GM18526 (cell line): Measurements from ENCODE around the gene EFL1.

Source experiments
- POLR2A ChIP-seq: IDR thresholded peaks from 3 replicates; pipeline ENCODE4 v1.6.1; 2011; ENCODE audit not compliant: insufficient read length; ENCODE audit errors: extremely low read depth

The EFL1 gene

GRCh38 chr15:82177291-82178010 lies 85.1 kb downstream of the EFL1 start:
- TF ChIP-seq POLR2A: no peak

DNA sequence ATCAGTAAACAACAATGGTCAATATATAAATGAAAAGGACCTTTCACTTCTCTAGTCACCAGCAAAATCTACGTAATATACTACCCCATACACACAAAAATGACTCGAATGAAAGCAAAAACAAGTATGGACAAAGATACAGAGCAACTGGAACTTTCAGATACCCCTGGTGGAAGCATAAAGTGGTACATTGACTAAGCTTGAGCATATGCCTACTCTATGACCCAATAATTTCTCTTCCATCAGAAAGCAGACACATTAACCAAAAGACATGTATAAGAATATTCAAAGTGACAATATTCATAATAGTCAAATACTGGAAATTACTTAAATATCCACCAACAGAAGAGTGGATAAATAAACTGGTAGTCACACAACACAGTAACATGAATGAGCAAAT lies 86.0 kb downstream of the EFL1 start:
- no peak for TF ChIP-seq POLR2A

DNA sequence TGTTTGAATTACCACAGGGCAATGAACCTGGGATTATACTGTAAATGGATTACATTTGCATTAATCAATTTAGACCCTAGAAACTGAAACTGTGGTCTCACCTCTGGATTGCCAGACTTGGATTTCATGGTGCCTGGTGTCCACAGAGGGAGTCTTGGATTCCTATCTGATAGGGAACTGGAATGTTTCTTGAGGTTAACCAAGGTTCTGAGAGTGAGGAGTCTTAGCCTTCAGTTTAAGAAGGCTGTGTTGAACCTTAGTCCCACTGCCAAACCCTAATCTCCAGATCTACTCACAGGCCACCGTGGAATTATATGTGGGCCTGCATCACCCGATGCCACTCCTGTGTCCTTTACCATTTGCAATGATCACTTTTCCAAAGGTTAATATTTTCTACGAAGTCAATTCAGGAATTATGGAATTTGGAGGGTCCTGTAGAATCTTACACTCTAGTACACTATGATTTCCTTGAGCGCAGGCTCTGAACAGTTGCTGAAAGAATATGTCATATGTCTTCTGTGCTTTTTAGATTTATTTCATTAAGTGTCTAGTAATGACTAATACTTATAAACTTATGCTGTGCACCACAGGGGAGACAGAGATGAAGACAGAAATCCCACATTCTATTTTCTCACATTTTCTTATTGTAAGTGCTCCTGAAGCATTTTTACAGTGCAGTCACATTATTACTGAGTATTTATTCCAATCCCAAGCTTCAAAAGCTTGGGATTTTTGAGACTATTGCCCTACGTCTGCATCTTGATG lies 87.9 kb downstream of the EFL1 start:
- no peak for TF ChIP-seq POLR2A

DNA sequence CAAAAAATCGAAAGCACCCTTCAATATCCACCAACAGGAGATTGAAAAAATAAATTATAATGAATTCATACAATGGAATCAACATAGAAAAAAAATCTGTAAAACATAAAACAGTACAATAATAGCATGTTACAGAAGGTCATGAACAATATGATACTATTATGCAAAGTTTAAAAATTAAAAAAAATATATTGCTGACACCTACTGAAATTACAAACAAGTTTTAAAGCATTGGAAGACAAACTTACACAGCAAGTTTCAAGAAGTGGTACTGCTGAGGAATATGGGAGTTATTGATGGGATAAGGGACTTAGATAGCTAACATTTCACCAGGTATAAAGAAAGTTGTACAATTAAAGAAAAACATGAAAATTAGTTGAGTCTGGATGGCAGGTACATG lies 89.4 kb downstream of the EFL1 start:
- TF ChIP-seq POLR2A: no peak

GRCh38 chr15:82172506-82172905 lies 90.0 kb downstream of the EFL1 start:
- TF ChIP-seq POLR2A: no peak

GRCh38 chr15:82168757-82169156 lies 93.8 kb downstream of the EFL1 start:
- TF ChIP-seq POLR2A: no peak

GRCh38 chr15:82168296-82168695 lies 94.2 kb downstream of the EFL1 start:
- TF ChIP-seq POLR2A: no peak

DNA sequence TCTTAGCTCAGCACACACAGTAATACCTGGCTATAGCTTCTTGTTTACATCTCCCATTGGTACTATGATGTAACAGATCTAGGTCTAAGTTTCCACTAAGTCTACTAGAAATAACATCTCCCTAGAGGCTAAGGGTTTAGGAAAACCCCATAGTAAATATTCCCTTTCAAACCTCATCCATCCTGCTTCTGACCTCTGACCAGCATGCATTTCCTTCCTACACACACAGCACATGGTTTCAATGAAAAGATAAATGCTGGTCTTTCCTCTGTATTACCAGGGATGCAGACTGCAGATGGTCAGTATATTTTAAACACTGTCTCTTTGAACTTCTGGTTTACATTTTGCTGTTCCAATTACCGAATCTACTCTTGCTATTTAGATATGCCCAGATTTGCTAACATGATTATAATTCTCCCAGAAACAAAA lies 96.6 kb downstream of the EFL1 start:
- TF ChIP-seq POLR2A: no peak

GRCh38 chr15:82159922-82160321 lies 102.6 kb downstream of the EFL1 start:
- TF ChIP-seq POLR2A: no peak

DNA sequence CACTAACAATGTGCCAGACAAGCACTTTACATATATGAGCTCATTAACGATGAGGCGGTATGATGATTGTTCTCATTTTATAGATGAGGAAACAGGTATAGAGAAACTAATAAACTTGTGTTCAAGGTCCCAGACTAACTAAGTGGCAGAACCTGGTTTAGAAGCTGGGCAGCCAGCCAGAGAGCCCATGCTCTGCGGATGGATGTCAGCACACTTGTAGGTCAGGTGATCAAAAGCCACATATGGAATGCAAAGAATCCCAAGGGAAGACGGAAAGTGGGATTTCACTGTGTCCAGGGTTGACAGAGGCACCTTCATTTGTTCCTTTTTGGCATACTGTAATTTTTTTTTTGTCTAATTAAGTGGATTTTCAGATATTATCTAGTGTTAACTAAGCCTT lies 103.7 kb downstream of the EFL1 start:
- TF ChIP-seq POLR2A: no peak

DNA sequence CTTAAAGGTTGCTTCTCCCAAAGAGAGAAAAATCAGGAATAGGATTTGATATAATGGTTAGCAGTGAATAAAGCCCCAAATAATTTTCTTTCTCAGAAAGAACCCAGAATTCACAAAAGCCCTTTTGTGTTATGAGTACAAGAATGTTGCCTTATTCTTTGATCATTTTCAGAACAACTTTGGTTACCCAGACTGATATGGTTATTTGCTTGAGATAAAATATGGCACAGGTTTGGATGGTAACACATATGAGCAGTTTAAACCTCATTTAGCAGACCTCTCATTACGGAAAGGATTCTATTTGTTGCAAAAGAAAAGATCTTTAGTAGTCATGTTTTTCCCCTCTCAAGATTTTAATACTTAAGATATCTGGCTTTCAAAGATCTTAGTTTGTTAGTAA lies 111.9 kb downstream of the EFL1 start:
- no peak for TF ChIP-seq POLR2A

- TF ChIP-seq POLR2A: no peak
Measured at GRCh38 chr15:82146990-82147461, 115.5 kb downstream of the EFL1 start.

DNA sequence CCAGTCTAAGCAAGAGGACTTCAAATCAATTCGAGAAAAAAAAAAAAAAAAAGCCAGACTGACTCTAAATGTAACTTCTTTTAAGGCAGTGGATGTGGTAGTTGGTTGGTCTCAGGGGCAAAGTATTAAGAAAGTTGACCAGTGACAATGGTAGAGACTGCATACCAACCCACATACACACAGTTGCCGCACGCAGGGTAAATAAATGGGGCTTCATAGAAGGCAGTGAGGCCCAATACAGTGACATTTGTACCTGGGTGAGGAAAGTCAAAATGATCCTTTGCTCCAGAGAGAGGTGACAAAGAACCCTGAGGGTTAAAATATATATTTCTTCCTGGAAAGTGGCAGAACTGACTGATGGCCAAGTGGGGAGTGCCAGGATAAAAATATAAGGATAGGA lies 116.0 kb downstream of the EFL1 start:
- no peak for TF ChIP-seq POLR2A

- TF ChIP-seq POLR2A: no peak
Measured at GRCh38 chr15:82143390-82144385, 118.8 kb downstream of the EFL1 start.

- no peak for TF ChIP-seq POLR2A
Measured at GRCh38 chr15:82140886-82141285, 121.6 kb downstream of the EFL1 start.
